Tibial nerve (tissue), 4 donors: ENCODE measurements around the gene LRSAM1. TPM values are rescaled to one million over a fixed set of nuclear protein-coding genes. Genes with fewer than 3 reads are reported as not detected.
A peak's percentile ranks its signal among the peaks of the same experiment; 100 is the strongest.

Experiments
- DNase-seq, 2 donors: peaks; one replicate each; pipeline ENCODE4 v3.0.0-alpha.2; 2019; ENCODE audit warnings: low spot score in 2 of 2
- H3K27ac ChIP-seq, 4 donors: fragments of 200-600 bp; sonication (generic) in 3 of 4; one replicate each; pipeline ENCODE4 v1.5.1; 2017 to 2019; ENCODE audit warnings: mild to moderate bottlenecking in 1 of 4
- H3K27me3 ChIP-seq, 2 donors: fragments of 200-600 bp; sonication (generic) in 1 of 2; one replicate each; pipeline versions ENCODE4 v1.5.1 to v1.6.0; 2017 to 2019
- H3K36me3 ChIP-seq, 3 donors: fragments of 200-600 bp; sonication (generic); one replicate each; pipeline ENCODE4 v1.5.1; 2018 to 2019
- H3K4me1 ChIP-seq, 4 donors: fragments of 200-600 bp; sonication (generic) in 3 of 4; one replicate each; pipeline ENCODE4 v1.5.1; 2017 to 2019
- H3K4me3 ChIP-seq, 4 donors: fragments of 200-600 bp; sonication (generic) in 3 of 4; one replicate each; pipeline ENCODE4 v1.5.1; 2017 to 2019; ENCODE audit warnings: mild to moderate bottlenecking in 1 of 4, moderate library complexity in 1 of 4
- H3K9me3 ChIP-seq, 4 donors: fragments of 200-600 bp; sonication (generic) in 3 of 4; one replicate each; pipeline ENCODE4 v1.5.1; 2017 to 2019
- CTCF ChIP-seq, 5 experiments: fragments of 200-600 bp in 3 of 5; fragments of 450-650 bp in 2 of 5; sonication (generic) in 3 of 5; IDR thresholded peaks; one replicate each; pipeline ENCODE4 v1.5.1; 2016 to 2019; ENCODE audit warnings: antibody characterized with exemption in 5 of 5, mild to moderate bottlenecking in 3 of 5, moderate library complexity in 2 of 5
- EP300 ChIP-seq, 2 donors: sonication (generic); formaldehyde crosslinking; IDR thresholded peaks; one replicate each; pipeline ENCODE4 v1.6.1; 2017; ENCODE audit warnings: antibody characterized with exemption in 2 of 2, mild to moderate bottlenecking in 1 of 2
- POLR2A ChIP-seq, 2 donors: fragments of 450-650 bp; IDR thresholded peaks; one replicate each; pipeline ENCODE4 v1.6.1; 2017; ENCODE audit warnings: antibody characterized with exemption in 2 of 2, mild to moderate bottlenecking in 2 of 2, moderate library complexity in 2 of 2
- WGBS, 2 donors: methylation state at CpG; one replicate each; pipeline ENCODE4 v1.1.5; 2018; 5-methylcytosine and 5-hydroxymethylcytosine counted together
- total RNA-seq, 4 donors: library from RNA; depleted of rRNA; stranded (reverse); fragments of >200 nt; gene quantifications; one replicate each; pipeline ENCODE4 v1.1.0, GENCODE V29; 2016

LRSAM1 gene
- total RNA-seq, 4 donors from 2014 or later = 18.8 to 44.1 (median 28.3) TPM

GRCh38 chr9:127424676-127424999 is 26.7 kb upstream of the LRSAM1 start:
- Histone ChIP-seq H3K27ac (peak overlapping the region; percentile 70 to 93 (median 84)), H3K4me1 (peaks cover 0 to 50% (median 23%) of the 10 kb centered on the region in 4 donors), H3K27me3 (no peaks in the 10 kb centered on the region), H3K36me3 (peaks cover 0 to 28% (median 9%) of the 10 kb centered on the region in 3 donors), H3K9me3 (no peaks in the 10 kb centered on the region), H3K4me3 (peak overlapping the region; percentile 64 to 81 (median 71))
- no peak for DNase-seq
- no peak for TF ChIP-seq CTCF (IDR thresholded peaks at IDR 0.05)
- no peak for TF ChIP-seq EP300 (IDR thresholded peaks at IDR 0.05)
- 0% methylated on average over 13 of the region's 13 CpGs for WGBS, 2 donors

- TF ChIP-seq EP300 (IDR thresholded peaks at IDR 0.05) = no peak
- H3K4me3 ChIP-seq = no peak overlapping the region
- WGBS, 2 donors = 92 to 98% methylated on average over 2 of the region's 2 CpGs
- no peaks in the 10 kb centered on the region for H3K27me3 ChIP-seq
- H3K4me1 ChIP-seq = peaks cover 0 to 43% (median 23%) of the 10 kb centered on the region in 4 donors
- H3K36me3 ChIP-seq = peaks cover 0 to 48% (median 9%) of the 10 kb centered on the region in 3 donors
- no peak for DNase-seq
- no peak overlapping the region for H3K27ac ChIP-seq
- no peaks in the 10 kb centered on the region for H3K9me3 ChIP-seq
Observed at GRCh38 chr9:127426756-127427155, 24.6 kb upstream of the LRSAM1 start.

DNA sequence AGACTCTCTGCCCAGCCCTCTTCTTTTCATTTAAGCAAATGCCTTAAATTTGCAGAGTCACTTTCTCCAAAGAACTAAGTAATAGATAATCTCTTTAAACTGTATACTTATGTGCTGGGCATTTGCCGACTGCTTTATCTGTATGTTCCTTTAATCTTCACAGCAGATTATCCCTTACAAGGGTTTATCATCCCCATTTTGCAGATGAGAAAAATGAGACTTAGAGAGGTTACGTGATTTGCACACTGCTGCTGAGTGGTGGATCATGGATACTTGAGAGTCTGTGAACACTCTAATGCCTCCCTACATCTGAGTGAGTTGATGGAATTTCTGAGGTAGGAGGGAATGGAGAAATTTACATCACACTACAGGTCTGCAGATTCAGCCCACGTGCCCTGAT is 23.0 kb upstream of the LRSAM1 start:
- Histone ChIP-seq H3K27ac (no peak overlapping the region), H3K4me3 (no peak overlapping the region), H3K4me1 (peaks cover 0 to 27% (median 11%) of the 10 kb centered on the region in 4 donors), H3K36me3 (peaks cover 0 to 59% (median 9%) of the 10 kb centered on the region in 3 donors), H3K27me3 (no peaks in the 10 kb centered on the region), H3K9me3 (no peaks in the 10 kb centered on the region)
- TF ChIP-seq CTCF (IDR thresholded peaks at IDR 0.05) (no peak), POLR2A (IDR thresholded peaks at IDR 0.05) (no peak), EP300 (IDR thresholded peaks at IDR 0.05) (no peak)
- no peak for DNase-seq
- WGBS, 2 donors = 89 to 91% methylated on average over 3 of the region's 3 CpGs

- Histone ChIP-seq H3K36me3 (peaks cover 0 to 80% (median 24%) of the 10 kb centered on the region in 3 donors), H3K27ac (no peak overlapping the region), H3K27me3 (no peaks in the 10 kb centered on the region), H3K4me3 (no peak overlapping the region), H3K9me3 (no peaks in the 10 kb centered on the region), H3K4me1 (peaks cover 0 to 18% (median 3%) of the 10 kb centered on the region in 4 donors)
- WGBS, 2 donors = 94 to 95% methylated on average over 8 of the region's 8 CpGs
- no peak for DNase-seq
- TF ChIP-seq POLR2A (IDR thresholded peaks at IDR 0.05) (no peak), EP300 (IDR thresholded peaks at IDR 0.05) (no peak), CTCF (IDR thresholded peaks at IDR 0.05) (no peak)
Observed at GRCh38 chr9:127430415-127430814, 20.9 kb upstream of the LRSAM1 start.

- Histone ChIP-seq H3K27ac (no peak overlapping the region), H3K36me3 (peaks cover 4 to 100% (median 27%) of the 10 kb centered on the region in 3 donors), H3K4me3 (no peak overlapping the region), H3K4me1 (no peaks in the 10 kb centered on the region), H3K27me3 (no peaks in the 10 kb centered on the region), H3K9me3 (no peaks in the 10 kb centered on the region)
- TF ChIP-seq CTCF (IDR thresholded peaks at IDR 0.05) (no peak), EP300 (IDR thresholded peaks at IDR 0.05) (no peak), POLR2A (IDR thresholded peaks at IDR 0.05) (no peak)
- DNase-seq = no peak
- WGBS, 2 donors = 84 to 85% methylated on average over 12 of the region's 12 CpGs
Observed at GRCh38 chr9:127437497-127438264, 13.6 kb upstream of the LRSAM1 start.
